GM18870 (cell line): ENCODE results near the gene APBA2.

Source experiments
- ATAC-seq: cut with Tn5 transposase; IDR thresholded peaks from one replicate; pipeline ENCODE4 v1.9.1; 2021; ENCODE audit warnings: moderate library complexity; ENCODE audit not compliant: unreplicated experiment

The APBA2 gene

DNA sequence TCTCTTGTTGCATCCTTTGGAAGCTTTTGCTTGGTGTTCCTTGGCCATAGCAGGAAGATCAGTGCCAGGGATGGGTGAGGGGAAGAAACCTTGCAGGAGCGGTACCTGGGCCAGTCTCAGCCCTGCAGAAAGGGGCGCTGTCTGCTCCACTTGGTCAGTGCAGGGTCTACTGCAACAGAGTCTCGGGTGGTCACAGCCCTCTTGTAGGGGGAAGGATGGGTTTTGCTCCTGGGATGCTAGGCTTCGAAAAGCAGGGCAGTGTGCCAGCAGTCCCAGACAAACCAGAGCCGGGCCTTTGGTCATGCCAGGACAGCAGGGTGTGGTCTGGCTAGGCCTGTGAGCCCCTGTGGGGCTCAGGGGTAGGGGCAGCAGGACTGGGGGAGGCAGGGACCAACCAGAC, 186.7 kb downstream of the APBA2 start:
- ATAC-seq, result no peak

DNA sequence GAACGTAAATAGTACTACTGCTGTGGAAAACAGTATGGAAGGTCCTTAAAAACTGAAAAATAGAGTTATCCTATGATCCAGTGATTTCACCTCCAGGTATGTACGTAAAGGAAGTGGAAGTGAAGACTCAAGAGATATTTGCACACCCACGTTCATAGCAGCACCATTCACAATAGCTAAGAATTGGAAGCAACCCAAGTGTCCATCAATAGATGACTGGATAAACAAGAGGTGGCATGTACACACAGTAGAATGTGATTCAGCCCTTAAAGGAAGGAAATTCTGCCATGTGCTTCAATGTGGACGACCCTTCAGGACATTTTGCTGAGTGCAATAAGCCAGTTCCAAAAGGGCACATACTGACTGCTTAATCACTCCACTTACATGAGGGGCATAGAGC, 188.3 kb downstream of the APBA2 start:
- no peak for ATAC-seq

DNA sequence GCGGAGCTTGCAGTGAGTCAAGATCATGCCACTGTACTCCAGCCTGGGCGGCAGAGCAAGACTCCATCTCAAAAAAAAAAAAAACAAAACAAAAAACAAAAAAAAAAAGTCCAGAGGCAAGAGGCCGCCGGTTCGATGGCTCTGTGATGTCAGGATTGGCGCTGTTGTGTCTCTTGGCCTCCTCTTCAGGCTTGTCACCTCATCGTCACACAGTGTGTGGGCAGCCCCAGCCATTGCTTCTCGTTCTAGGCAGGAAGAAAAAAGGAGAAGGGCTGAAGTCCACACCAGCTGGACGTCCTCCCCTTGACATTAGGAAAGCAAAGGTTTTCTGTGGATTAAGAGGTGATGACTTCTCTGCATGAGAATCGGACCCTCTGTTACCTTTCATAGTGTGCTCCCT, 192.8 kb downstream of the APBA2 start:
- no peak for ATAC-seq

DNA sequence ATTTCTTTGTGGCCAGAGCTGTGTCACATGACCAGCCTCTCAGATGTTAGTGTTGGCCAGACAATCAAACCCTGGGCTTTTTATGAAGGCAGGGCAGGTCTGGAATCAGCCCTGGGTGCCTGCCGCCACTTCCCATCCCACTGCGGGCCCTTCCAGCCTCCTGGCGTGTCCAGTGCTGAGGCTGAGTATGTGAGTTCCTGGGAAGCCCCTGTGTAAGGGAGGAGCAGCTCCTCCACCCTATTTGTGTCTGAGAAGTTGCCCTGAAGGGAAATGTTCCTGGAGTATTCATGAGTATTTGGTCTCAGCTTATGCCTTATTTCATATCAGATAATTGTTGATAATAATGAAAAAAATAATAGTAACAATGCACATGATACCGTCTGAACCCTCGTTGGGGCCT, 193.7 kb downstream of the APBA2 start:
- ATAC-seq, result no peak

DNA sequence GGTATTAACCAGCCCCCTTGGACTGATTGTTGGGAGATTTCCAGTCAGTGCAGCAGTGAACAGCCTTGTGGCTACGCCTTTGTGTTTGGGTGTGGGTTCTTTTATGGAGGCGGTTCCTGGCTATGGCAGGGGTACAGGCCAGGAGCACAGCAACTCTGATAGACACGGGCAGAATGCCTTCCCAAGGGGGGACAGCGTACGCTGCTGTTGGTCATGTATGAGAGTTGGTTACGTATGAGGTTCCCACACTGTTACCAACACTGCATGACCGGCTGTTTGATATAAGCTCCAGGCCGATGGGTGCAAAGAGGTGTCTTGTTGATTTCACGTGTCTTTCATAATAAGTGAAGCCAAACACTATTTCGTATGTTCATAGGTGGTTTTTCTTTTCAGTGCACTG, 196.0 kb downstream of the APBA2 start:
- no peak for ATAC-seq

DNA sequence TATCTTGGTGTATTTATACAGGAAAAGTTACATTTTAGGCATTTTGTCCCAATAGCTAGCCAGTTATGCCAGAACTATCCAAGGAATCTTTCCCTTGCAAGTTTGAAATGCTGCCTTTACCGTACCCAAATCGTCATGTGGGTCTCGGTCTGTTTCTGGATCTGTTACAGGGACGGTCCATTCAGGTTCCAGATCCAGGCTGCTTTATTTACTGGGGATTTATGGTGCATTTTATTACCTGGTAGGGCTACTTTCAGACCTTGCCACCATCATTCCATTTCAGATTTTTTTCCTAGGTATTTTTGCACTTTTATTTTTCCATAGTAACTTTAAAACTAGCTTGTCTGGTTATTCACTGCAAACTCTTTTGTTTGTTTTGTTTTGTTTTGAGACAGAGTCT, 197.4 kb downstream of the APBA2 start:
- ATAC-seq, result no peak

DNA sequence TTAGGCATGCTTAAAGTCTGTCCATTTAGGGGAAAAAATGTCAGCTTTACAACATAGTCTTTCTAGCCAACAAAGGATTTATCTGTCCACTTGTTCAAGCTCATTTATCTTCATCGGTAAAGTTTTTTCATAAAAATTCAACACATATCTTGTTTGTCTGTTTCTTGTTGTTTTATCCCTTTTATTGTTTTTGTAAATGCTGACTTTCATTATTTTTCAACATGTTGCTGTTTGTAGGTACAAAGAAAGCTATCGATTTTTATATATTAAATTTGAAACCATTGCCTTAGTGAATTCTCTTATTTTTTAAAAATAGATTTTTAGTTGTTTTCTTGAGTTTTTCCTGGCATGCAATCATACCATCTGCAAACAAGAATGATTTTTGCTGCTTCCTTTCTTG, 198.1 kb downstream of the APBA2 start:
- ATAC-seq, result no peak

DNA sequence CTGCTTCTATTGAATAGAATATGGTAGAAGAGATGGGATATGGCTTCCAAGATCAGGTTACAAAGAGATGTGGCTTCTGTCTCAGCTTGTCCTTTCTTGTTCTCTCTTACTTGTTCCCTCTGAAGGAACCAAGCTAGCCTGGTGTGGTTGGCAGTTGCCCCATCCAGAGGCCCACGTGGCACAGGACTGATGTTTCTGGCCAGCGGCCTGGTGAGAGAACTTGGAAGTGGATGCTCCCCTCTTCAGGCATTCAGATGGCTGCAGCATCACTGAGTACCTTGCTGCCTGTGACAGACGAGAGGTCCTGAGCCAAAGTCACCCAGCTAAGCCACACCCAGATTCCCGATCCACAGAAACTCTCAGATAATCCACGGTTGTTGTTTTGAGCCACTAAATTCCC, 200.2 kb downstream of the APBA2 start:
- ATAC-seq, result no peak

DNA sequence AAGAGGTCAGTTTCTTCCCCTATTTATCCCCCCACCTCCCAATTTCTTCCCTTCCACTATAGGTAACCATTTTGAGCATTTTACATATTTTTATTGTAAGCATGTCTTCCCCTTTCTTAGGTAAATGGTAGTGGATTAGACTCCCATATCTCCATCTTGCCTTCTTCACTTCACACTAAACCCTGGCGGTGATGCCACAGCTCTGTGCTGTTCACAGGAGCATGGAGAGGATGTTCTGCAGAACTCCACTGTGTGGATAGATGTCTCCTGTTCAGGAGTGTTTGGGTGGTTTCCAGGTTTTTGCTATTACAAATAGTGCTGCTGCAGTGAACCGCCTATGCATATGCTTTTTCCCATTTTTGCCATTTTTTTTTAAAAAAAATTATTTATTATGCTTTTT, 201.1 kb downstream of the APBA2 start:
- ATAC-seq, result no peak

DNA sequence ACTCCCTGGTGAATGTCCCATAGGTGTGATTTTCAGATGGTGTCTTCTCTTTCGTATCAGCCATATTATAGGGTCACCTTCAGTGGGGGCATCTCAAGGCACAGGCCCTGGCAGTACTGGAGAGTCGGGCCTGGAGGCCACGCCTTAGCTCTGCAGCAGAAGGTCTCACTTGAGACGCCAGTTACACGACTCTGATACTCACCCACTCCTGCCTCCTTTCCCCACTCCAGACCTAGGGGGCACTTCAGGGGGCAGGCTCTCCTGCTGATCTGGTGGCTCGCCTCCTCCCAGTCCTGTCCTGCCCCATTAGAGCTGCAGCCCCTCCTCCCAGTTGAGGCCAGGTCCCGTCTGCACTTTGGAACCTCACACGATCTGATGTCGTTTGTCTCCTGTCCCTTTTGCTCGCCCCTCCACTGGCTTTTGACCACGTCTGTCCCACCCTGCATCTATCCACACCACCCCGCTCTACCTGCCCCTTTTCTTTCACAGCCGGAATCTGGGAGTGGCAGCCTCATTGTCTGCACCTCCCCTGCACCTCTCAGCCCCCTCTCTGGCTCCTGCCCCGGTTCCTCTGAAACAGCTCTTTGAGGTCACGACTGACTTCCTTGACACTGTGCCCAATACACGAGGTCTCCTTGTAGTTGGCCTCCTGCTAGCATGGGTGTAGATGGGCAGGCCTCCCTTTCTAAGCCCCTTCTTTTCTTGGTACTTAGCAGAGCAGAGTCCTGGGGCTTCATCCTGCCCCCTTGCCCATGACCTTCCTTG, 201.9 kb downstream of the APBA2 start:
- ATAC-seq, result no peak

DNA sequence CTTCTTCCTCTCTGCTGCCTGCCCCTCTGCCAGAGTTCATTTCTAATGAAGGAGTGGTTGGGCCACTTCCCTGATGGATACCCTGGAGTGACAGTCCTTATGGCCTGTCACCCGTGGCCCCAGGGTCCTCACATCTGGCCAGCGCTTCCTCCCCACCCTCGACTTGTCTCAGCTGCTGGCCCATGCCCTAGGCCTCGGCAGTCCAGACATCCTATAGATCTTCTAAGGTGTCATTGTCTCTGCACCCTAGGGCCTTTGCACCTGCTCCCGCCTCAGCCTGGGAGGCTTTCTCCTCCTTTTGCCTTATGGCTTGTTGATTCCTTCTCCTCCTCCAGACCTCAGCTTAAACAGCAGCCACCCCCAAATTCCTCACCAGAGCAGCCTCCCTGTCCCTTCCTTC, 202.9 kb downstream of the APBA2 start:
- no peak for ATAC-seq

DNA sequence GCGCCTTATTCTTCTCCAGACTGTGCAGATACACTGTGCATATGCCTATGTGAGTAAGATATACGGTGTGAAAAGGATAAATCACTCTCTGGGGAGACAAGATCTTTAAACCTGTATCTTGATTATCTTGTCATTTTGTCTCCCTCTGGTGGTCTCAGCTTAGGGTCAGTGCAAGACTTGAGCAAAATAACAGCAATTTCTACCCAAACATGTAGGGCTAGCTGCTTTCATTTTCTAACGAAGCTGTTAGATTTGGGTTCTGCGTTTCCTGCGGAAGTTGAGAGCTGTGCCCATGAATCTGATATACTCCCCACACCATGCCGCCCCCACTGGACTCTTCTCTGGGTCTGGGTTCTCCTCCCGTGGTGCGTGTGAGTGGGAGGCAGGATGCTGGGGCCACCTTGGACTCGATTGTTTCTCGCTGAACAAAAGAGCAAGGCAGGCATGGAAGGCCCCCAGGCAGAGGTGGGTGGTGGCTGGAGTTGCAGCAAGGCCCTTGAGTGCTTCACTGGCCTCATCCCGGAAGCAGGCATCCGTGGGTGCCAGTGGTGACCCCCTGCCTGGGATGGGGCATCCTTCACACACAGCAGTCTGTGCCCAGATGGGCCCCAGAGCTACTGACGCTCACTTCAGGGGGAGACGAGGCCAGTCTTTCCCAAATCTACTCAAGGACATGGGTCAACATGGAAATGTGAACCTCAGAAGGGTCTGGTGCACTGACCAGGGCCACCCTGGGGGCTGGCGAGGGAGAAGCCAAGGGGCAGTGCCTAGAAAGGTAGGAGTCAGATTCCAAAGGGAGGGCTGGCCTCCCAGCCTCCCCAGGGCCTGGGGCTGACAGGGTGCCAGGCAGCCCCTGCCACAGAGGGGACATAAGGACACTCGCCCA, 204.2 kb downstream of the APBA2 start:
- ATAC-seq, result no peak

DNA sequence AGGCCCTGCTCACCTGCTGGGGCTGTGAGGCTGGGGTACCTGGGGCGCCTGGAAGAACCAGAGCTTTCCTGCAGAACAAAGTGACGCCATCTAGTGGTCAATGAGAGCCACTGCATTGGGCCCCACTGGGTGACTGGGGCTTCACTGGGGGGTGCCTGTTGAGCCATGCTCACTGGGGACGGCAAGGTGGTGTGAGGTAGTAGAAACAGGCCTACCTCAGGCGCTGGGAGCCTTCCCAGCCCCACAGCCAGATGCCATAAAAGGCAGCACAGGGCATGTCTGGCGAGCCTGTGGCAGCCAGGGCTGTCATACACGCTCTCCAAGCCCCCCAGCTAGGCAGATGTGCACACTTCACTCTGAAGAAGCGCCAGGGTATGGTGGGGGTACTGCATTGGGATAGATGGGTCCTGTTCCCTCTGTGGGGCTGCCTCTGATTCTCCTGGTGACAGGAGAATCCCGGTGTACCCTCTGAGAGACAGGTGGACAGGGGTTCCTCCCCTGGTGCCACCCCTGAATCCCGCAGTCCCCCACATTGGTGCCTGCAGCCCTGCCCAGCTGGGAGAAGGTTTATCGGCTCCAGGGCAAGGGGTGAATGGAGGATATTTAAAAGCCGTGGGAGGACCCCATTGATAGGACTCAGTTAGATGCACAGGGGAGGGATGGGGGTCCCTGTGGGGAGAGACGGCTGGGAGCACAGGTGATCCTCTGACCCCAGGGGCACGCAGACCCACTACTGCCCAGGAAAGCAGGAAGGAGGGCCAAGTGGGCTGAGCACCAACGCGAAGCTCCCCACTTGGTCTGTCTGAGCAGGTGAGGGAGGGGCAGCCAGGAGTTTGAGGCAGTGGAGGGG, 205.1 kb downstream of the APBA2 start:
- no peak for ATAC-seq

DNA sequence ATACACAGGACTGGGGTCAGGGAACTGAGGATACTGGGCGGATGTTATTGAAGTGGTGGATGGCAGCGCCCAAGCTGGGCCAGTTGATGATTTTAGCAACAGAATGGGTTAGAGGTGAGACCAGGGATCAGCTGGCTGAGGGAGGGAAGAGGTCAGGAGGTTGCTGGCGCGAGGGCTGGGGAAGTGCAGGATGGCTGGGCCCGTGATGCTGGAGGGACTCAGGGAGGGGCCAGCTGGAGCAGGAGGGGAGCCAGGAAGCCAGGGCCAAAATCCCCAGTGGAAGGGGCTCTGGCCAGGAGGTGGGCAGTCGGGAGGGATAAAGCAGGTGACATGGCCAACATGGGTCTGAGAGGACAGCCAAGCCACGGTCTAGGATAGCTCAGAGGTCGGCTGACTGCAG, 205.9 kb downstream of the APBA2 start:
- no peak for ATAC-seq

DNA sequence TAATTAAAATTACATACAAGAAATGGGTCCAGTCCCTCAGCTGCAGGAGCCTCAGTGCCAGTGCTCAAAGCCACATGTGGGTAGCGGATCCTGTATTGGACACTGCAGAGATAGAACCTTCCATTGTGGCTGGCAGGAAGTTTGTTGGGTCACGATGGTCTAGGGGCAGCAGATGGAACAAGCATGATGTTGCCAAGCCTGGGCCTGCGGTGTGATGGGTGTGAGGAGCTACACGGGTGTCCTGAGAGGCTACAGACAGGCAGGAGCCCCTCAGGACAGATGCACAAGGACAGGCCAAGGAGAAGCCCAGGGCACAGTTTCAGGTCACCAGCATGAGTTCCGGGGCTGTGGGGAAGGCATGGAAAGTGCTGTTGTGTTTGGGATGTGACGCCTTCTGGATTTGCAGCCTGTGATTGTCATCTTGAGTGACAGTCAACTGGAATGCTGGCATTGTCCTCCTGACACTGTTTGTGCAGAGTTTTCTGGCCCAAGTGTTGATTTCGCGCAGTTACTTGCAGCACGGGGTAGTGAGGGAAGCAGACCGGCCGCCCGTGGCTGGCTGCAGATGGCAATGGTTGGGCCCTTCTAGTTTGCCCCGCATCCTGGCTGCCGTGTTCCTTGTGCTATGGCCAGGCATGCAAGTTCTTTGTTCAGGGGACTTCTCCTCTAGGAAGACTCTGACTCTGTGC, 206.7 kb downstream of the APBA2 start:
- no peak for ATAC-seq

DNA sequence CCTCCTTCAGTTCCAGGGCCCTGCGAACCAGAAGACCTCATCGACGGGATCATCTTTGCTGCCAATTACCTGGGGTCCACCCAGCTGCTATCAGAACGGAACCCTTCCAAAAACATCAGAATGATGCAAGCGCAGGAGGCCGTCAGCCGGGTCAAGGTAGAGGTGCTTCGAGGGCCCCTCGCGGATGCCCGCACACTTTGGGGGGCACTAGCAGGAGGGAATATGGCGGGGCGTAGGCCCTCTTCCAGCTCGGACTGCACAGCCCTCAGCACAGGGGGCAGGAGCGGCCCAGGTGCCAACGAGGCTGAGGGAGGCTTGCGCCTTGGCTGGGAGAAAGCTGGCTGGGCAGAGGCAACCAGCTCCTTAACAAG, 207.3 kb downstream of the APBA2 start:
- no peak for ATAC-seq

DNA sequence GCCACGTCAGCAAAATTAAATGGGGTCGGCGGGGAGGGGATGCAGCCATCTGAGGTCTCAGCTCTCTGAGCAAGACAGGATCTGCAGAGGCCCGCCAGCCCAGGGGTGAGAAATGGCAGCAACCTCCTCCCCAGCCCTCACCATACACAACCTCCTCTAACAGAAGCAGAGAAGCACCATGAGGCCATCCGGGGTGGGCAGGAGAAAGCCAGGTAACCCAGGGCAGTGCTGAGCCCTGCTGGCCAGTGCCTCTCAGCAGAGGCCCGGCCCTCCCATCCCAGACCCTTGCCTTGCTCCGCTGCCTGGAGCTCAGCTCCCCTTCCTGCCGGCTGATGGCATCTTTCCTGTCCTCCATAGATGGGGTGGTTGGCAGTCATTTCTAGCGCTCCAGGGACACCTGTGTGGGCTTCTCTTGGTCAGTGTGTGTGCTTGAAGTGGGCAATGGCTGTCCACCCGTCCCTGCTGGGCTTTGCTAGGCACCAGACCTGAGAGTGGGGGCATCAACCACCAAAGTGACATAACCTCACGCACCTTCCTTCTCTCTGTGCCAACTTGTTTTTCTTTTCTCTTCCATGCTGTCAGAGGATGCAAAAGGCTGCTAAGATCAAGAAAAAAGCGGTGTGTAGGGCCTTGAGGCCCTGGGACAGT, 208.0 kb downstream of the APBA2 start:
- ATAC-seq, result no peak

DNA sequence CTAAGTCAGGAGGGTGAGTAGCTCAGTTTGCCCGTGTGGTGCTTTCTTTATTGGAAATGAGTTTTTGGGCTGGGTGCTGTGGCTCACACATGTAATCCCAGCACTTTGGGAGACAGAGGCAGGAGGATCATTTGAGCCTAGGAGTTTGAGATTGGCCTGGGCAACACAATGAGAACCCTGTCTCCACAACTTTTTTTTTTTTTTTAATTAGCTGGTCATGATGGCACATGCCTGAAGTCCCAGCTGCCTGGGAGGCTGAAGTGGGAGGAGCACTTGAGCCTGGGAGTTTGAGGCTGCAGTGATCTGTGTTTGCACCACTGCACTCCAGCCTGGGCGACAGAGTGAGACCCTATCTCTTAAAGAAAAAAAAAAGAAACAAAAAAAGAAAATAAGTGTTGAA, 208.9 kb downstream of the APBA2 start:
- no peak for ATAC-seq

DNA sequence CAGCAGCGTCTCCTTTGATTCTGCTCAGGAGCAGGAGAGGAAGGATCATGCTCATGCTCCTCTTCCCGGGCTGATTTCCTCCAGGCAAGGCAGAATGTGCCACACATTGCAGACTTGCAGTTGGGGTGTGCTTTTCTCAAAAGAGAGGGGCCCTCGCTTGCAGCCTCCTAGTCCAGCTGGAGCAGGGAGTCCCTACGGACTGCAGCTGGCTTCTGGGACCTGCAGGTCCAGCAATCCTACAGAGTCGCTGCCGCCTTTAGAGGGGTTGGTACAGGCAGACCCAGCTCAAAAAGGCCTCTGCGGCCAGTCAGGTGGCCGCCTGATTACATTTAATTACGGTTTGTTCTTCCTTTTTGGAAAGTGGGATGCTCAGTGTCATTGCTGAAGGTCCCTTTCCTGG, 210.0 kb downstream of the APBA2 start:
- ATAC-seq, result no peak

DNA sequence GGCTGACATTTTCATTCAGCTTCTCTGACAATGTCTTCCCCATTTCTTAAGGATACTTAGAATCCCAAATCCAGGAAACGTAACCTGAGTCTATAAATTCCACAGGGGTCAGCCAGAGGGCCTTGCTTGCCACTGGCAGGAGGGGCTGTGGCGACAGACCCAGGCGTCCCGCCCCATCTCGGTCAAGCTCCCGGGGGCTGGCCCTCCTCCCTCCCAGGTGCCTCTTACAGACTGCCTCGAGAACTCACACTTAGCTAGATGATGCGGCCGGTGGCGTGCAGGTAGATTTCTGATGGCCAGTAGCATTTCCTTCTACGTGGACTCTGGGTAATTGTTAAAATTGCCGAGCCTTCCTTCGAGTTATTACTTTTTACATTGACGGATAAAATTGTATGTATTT, 211.4 kb downstream of the APBA2 start:
- no peak for ATAC-seq
